ENCODE measurements around the gene DPH1.

The DPH1 gene

DNA sequence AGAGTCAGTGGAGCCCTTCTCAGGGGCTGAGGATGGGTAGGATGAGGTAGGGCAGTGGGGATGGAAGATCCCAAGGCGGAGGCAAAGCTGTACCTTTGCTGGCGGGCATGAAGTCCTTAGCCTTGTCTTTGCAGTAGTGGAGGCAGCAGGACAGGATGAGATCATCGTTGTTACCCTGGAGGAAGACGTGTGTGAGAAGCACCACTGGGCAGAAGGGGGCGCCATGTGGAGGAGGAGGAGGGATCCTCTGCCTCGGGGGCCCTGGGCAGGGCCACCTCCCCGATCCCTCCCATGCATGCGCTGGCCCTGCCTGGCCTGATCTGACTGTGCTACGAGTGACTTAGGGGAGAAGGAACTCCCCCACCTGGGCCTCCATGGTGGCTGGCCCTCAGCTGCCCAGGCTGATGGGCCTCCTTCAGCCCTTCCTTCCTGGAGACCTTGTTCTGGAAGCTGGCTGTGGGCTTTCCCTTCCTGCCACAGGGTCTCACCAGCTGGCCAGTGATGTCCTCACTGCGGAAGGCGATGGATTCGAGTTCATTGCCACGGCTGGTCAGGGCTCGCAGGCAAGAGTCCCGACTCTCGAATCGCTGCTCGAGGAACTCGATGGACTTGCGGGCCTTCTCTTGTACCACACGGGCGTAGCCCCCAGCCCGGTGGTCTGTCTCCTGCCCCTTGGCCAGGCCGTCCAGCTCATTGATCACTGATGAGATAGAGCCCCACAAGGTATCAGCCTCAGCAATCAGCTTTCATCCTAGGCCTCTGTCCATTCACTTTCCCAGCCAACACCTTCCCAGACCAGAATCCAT is 35.2 kb downstream of the DPH1 start:
- TF ChIP-seq EZH2phosphoT487 (IDR thresholded peaks at IDR 0.05; ENCODE audit: borderline replicate concordance, low read length) (no peak), CTCF (IDR thresholded peaks at IDR 0.05; ENCODE audit: low read depth, low read length, poor library complexity, severe bottlenecking) (peak; percentile 80)
- Histone ChIP-seq H3K79me2 (ENCODE audit: control insufficient read depth, low read length) (no peaks in the 10 kb centered on the region), H3K27me3 (ENCODE audit: control insufficient read depth, low read length) (no peaks in the 10 kb centered on the region), H3K9me3 (ENCODE audit: control insufficient read depth, insufficient read depth, low read length) (no peaks in the 10 kb centered on the region), H3K36me3 (ENCODE audit: control insufficient read depth, low read length) (peaks cover 13% of the 10 kb centered on the region), H3K4me2 (ENCODE audit: low read length) (no peak overlapping the region), H3K4me3 (ENCODE audit: low read length) (no peak overlapping the region), H3K27ac (ENCODE audit: low read depth, low read length) (no peak overlapping the region), H3K4me1 (ENCODE audit: control insufficient read depth, low read length) (peaks cover 11% of the 10 kb centered on the region), H3K9me2 (replicated peaks; ENCODE audit: control insufficient read depth, low read length) (no peaks in the 10 kb centered on the region), H3F3A (ENCODE audit: control insufficient read depth, insufficient read depth) (no peaks in the 10 kb centered on the region), H4K20me1 (ENCODE audit: control insufficient read depth, insufficient read depth, low read depth, low read length) (no peaks in the 10 kb centered on the region)

DNA sequence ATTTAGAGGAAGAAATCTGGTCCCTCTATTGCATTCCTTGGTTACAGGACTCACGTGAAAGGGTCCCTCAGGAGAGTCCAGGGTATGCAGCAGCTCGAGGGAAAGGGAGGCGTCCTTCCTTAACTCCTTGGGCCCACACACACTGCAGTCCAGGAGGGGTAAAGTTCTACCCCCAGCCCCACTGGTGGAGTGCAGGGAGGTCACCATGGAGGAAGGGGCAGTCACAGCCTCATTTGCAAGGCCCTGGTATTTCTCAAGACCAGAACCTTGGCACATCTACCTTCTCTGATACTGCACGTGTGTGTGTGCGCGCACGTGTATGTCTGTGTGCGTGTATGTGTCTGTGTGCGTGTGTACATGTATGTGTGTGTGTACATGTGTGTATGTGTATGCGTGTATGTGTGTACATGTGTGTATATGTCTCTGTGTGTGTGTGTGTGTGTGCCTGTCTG is 36.0 kb downstream of the DPH1 start:
- no peak for TF ChIP-seq EZH2phosphoT487 (IDR thresholded peaks at IDR 0.05; ENCODE audit: borderline replicate concordance, low read length)
- TF ChIP-seq CTCF (IDR thresholded peaks at IDR 0.05; ENCODE audit: low read depth, low read length, poor library complexity, severe bottlenecking): no peak
- Histone ChIP-seq H3K27ac (ENCODE audit: low read depth, low read length) (no peak overlapping the region), H3K4me2 (ENCODE audit: low read length) (no peak overlapping the region), H3K9me3 (ENCODE audit: control insufficient read depth, insufficient read depth, low read length) (no peaks in the 10 kb centered on the region), H3K36me3 (ENCODE audit: control insufficient read depth, low read length) (peaks cover 13% of the 10 kb centered on the region), H3F3A (ENCODE audit: control insufficient read depth, insufficient read depth) (no peaks in the 10 kb centered on the region), H4K20me1 (ENCODE audit: control insufficient read depth, insufficient read depth, low read depth, low read length) (no peaks in the 10 kb centered on the region), H3K79me2 (ENCODE audit: control insufficient read depth, low read length) (no peaks in the 10 kb centered on the region), H3K27me3 (ENCODE audit: control insufficient read depth, low read length) (no peaks in the 10 kb centered on the region), H3K4me1 (ENCODE audit: control insufficient read depth, low read length) (peaks cover 11% of the 10 kb centered on the region), H3K9me2 (replicated peaks; ENCODE audit: control insufficient read depth, low read length) (no peaks in the 10 kb centered on the region), H3K4me3 (ENCODE audit: low read length) (no peak overlapping the region)

DNA sequence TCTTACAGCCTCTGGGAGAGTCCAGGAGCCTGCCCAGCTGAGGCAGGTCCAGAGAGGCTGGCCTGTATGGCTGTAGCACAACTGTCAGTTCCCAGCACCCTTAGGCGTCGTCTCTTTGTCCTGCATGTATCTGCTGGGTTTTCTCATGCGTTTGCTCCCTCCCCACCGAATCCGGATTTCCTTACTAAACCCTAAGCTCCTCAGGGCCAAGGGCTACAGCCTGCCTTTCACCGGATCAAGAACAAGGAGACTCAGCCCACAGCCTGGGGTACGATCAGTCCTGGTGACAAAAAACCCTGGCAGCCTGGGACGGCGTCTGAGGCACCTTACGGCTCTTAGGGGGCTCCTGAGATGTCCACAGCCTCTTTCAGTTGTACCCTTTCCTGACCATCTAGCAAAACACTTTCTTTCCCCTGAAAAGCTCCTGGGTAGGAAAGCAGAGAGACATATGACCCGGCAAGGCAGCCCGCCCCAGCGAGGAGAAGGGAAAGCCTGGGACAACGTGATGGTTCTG is 37.2 kb downstream of the DPH1 start:
- H3F3A ChIP-seq (ENCODE audit: control insufficient read depth, insufficient read depth): no peaks in the 10 kb centered on the region
- TF ChIP-seq EZH2phosphoT487 (IDR thresholded peaks at IDR 0.05; ENCODE audit: borderline replicate concordance, low read length): no peak
- TF ChIP-seq CTCF (IDR thresholded peaks at IDR 0.05; ENCODE audit: low read depth, low read length, poor library complexity, severe bottlenecking): no peak
- H3K79me2 ChIP-seq (ENCODE audit: control insufficient read depth, low read length): no peaks in the 10 kb centered on the region
- H3K4me3 ChIP-seq (ENCODE audit: low read length): no peak overlapping the region
- no peaks in the 10 kb centered on the region for H4K20me1 ChIP-seq (ENCODE audit: control insufficient read depth, insufficient read depth, low read depth, low read length)
- no peaks in the 10 kb centered on the region for H3K27me3 ChIP-seq (ENCODE audit: control insufficient read depth, low read length)
- H3K27ac ChIP-seq (ENCODE audit: low read depth, low read length): no peak overlapping the region
- no peaks in the 10 kb centered on the region for H3K9me3 ChIP-seq (ENCODE audit: control insufficient read depth, insufficient read depth, low read length)
- H3K4me2 ChIP-seq (ENCODE audit: low read length): no peak overlapping the region
- H3K9me2 ChIP-seq (replicated peaks; ENCODE audit: control insufficient read depth, low read length): no peaks in the 10 kb centered on the region
- H3K36me3 ChIP-seq (ENCODE audit: control insufficient read depth, low read length): peaks cover 13% of the 10 kb centered on the region
- H3K4me1 ChIP-seq (ENCODE audit: control insufficient read depth, low read length): peaks cover 11% of the 10 kb centered on the region

All from DOHH2 (cell line).